PFSK-1 (cell line): ENCODE measurements around the gene STAT3.

Source experiments
- FOXP2 ChIP-seq: optimal IDR thresholded peaks from 2 replicates; pipeline ENCODE3; 2011; ENCODE audit warnings: borderline replicate concordance, control low read depth, inconsistent platforms; ENCODE audit not compliant: insufficient read depth; ENCODE audit errors: extremely low read length, extremely low read depth
- POLR2AphosphoS5 ChIP-seq: IDR thresholded peaks from 2 replicates; pipeline ENCODE4 v1.6.1; 2012; ENCODE audit warnings: low read depth, mild to moderate bottlenecking, control low read depth, low read length, moderate library complexity
- REST ChIP-seq, 2 experiments: IDR thresholded peaks; 2 replicates each; pipeline versions ENCODE4 v1.6.1 to v1.8.0; 2011 to 2012; ENCODE audit warnings: low read depth in 2 of 2, low read length in 2 of 2, control low read depth in 1 of 2, inconsistent platforms in 1 of 2, mild to moderate bottlenecking in 1 of 2, moderate library complexity in 1 of 2; ENCODE audit not compliant: insufficient read depth in 1 of 2
- SIN3A ChIP-seq: IDR thresholded peaks from 2 replicates; pipeline ENCODE4 v1.6.1; 2012; ENCODE audit warnings: mild to moderate bottlenecking, low read length, moderate library complexity, borderline replicate concordance; ENCODE audit not compliant: insufficient read depth
- TAF1 ChIP-seq: IDR thresholded peaks from 2 replicates; pipeline ENCODE4 v1.6.1; 2012; ENCODE audit warnings: low read length, control low read depth, borderline replicate concordance; ENCODE audit not compliant: insufficient read depth

STAT3 gene

GRCh38 chr17:42270596-42270995 is 117.6 kb downstream of the STAT3 start:
- TF ChIP-seq TAF1 (no peak), FOXP2 (no peak), SIN3A (no peak), REST (IDR thresholded peaks at IDR 0.05; ENCODE audit: insufficient read depth in 1 of 2, low read depth in 2 of 2, low read length in 2 of 2) (no peak), POLR2AphosphoS5 (no peak)

GRCh38 chr17:42270170-42270535 is 118.1 kb downstream of the STAT3 start:
- TF ChIP-seq SIN3A (no peak), REST (IDR thresholded peaks at IDR 0.05; ENCODE audit: insufficient read depth in 1 of 2, low read depth in 2 of 2, low read length in 2 of 2) (no peak), POLR2AphosphoS5 (no peak), FOXP2 (no peak), TAF1 (no peak)

GRCh38 chr17:42268236-42268635 is 120.0 kb downstream of the STAT3 start:
- no peak for TF ChIP-seq FOXP2
- no peak for TF ChIP-seq REST (IDR thresholded peaks at IDR 0.05; ENCODE audit: insufficient read depth in 1 of 2, low read depth in 2 of 2, low read length in 2 of 2)
- no peak for TF ChIP-seq POLR2AphosphoS5
- no peak for TF ChIP-seq TAF1
- TF ChIP-seq SIN3A, result no peak

GRCh38 chr17:42266918-42267766 is 121.1 kb downstream of the STAT3 start:
- TF ChIP-seq TAF1 (no peak), REST (IDR thresholded peaks at IDR 0.05; ENCODE audit: insufficient read depth in 1 of 2, low read depth in 2 of 2, low read length in 2 of 2) (no peak), FOXP2 (no peak), POLR2AphosphoS5 (no peak), SIN3A (no peak)
